Sigmoid colon (tissue), 7 donors: Measurements from ENCODE around the gene P2RX3. TPM values are rescaled to one million over a fixed set of nuclear protein-coding genes. Genes with fewer than 3 reads are reported as not detected.

ENCODE experiments used
- DNase-seq: peaks from one replicate; pipeline ENCODE4 v3.0.0-alpha.2; 2019
- H3K27ac ChIP-seq, 4 donors: fragments of 200-600 bp; sonication (generic); one replicate each; pipeline ENCODE4 v1.5.1; 2016 to 2019; ENCODE audit warnings: mild to moderate bottlenecking in 1 of 4
- H3K27me3 ChIP-seq, 3 donors: fragments of 200-600 bp; sonication (generic); one replicate each; pipeline ENCODE4 v1.5.1; 2019; ENCODE audit warnings: mild to moderate bottlenecking in 1 of 3
- H3K36me3 ChIP-seq, 4 donors: fragments of 200-600 bp; sonication (generic); one replicate each; pipeline ENCODE4 v1.5.1; 2016 to 2019
- H3K4me1 ChIP-seq, 4 donors: fragments of 200-600 bp; sonication (generic); one replicate each; pipeline ENCODE4 v1.5.1; 2017 to 2019
- H3K4me3 ChIP-seq, 4 donors: fragments of 200-600 bp; sonication (generic); one replicate each; pipeline ENCODE4 v1.5.1; 2017 to 2019; ENCODE audit warnings: mild to moderate bottlenecking in 2 of 4, moderate library complexity in 1 of 4
- H3K9me3 ChIP-seq, 4 donors: fragments of 200-600 bp in 3 of 4; sonication (generic) in 3 of 4; one replicate each; pipeline versions ENCODE4 v1.5.1 to v1.6.1; 2013 to 2019
- CTCF ChIP-seq, 4 experiments: fragments of 450-650 bp in 3 of 4; fragments of 200-600 bp in 1 of 4; IDR thresholded peaks; one replicate each; pipeline ENCODE4 v1.5.1; 2016 to 2019; ENCODE audit warnings: antibody characterized with exemption in 4 of 4, mild to moderate bottlenecking in 3 of 4, moderate library complexity in 2 of 4
- EP300 ChIP-seq, 4 donors: sonication (generic); formaldehyde crosslinking; IDR thresholded peaks; one replicate each; pipeline ENCODE4 v1.6.1; 2017; ENCODE audit warnings: antibody characterized with exemption in 4 of 4
- POLR2A ChIP-seq, 2 donors: fragments of 450-650 bp; IDR thresholded peaks; one replicate each; pipeline ENCODE4 v1.6.1; 2016; ENCODE audit warnings: antibody characterized with exemption in 2 of 2, mild to moderate bottlenecking in 2 of 2, moderate library complexity in 2 of 2
- POLR2AphosphoS5 ChIP-seq, 4 donors: sonication (generic); formaldehyde crosslinking; IDR thresholded peaks; one replicate each; pipeline ENCODE4 v1.6.1; 2017; ENCODE audit warnings: antibody characterized with exemption in 4 of 4
- WGBS, 2 donors: extraction: QIAGEN DNeasy Blood & Tissue Kit; methylation state at CpG; one replicate each; pipeline ENCODE4 v1.1.7; 2013; 5-methylcytosine and 5-hydroxymethylcytosine counted together
- intact Hi-C: fragments of 100-400 bp; cut with DNase I; formaldehyde crosslinking; loops from one replicate; pipeline ENCODE4 v1.15.1; 2023
- polyA plus RNA-seq, 3 donors: library from polyadenylated mRNA; stranded (reverse); fragments of 200-250 nt; gene quantifications; one replicate each; pipeline ENCODE4 v1.2.3, GENCODE V29; 2013
- total RNA-seq, 4 donors: library from RNA; depleted of rRNA; stranded (reverse); fragments of >200 nt; gene quantifications; one replicate each; pipeline ENCODE4 v1.1.0, GENCODE V29; 2016
- donor health status: healthy with polysubstance abuse.
- donor health status: Bipolar disorder and iron deficiency.
- donor health status: healthy.

P2RX3 gene
- total and polyA plus RNA-seq, 7 donors: 0.07 to 0.36 TPM; not detected in 5

DNA sequence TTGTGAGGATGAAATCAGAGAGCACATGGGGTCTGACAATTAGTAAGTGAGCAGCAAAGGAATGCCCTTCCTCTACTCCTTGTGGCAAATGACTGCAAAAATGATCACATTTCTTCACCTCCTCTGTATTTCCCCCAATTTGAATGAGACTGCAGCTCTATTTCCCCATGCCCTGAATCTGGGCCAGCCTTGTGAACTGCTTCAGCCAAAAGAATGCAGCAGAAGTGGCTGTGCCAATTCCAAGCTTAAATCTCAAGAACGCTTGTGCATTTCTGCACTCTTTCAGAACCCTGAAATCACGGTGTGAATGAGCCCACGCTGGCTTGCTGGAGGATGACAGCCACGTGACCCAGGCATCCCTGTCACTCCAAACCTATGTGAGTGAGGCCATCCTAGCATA, 78.9 kb downstream of the P2RX3 start:
- no peaks in the 10 kb centered on the region for H3K27me3 ChIP-seq
- intact Hi-C loops: no loop called here
- no peak overlapping the region for H3K27ac ChIP-seq
- peaks cover 11 to 82% (median 20%) of the 10 kb centered on the region in 4 donors for H3K36me3 ChIP-seq
- peak; percentile 70 for DNase-seq
- no peak overlapping the region for H3K4me3 ChIP-seq
- peaks cover 0 to 10% (median 3%) of the 10 kb centered on the region in 4 donors for H3K4me1 ChIP-seq
- no peaks in the 10 kb centered on the region for H3K9me3 ChIP-seq
- 82 to 86% methylated on average over 4 of the region's 4 CpGs for WGBS, 2 donors
- TF ChIP-seq CTCF (IDR thresholded peaks at IDR 0.05) (no peak), POLR2A (IDR thresholded peaks at IDR 0.05) (no peak), POLR2AphosphoS5 (IDR thresholded peaks at IDR 0.05) (no peak), EP300 (IDR thresholded peaks at IDR 0.05) (no peak)

GRCh38 chr11:57418131-57418530, 80.0 kb downstream of the P2RX3 start:
- intact Hi-C loops: no loop called here
- H3K36me3 ChIP-seq: peaks cover 11 to 77% (median 20%) of the 10 kb centered on the region in 4 donors
- H3K4me3 ChIP-seq: no peak overlapping the region
- no peaks in the 10 kb centered on the region for H3K27me3 ChIP-seq
- peaks cover 0 to 10% (median 3%) of the 10 kb centered on the region in 4 donors for H3K4me1 ChIP-seq
- no peaks in the 10 kb centered on the region for H3K9me3 ChIP-seq
- H3K27ac ChIP-seq: no peak overlapping the region
- no peak for DNase-seq
- TF ChIP-seq POLR2A (IDR thresholded peaks at IDR 0.05) (no peak), CTCF (IDR thresholded peaks at IDR 0.05) (no peak), POLR2AphosphoS5 (IDR thresholded peaks at IDR 0.05) (no peak), EP300 (IDR thresholded peaks at IDR 0.05) (no peak)

GRCh38 chr11:57419146-57419545, 81.0 kb downstream of the P2RX3 start:
- intact Hi-C loops: no loop called here
- H3K4me3 ChIP-seq: no peak overlapping the region
- 79 to 89% methylated on average over 3 of the region's 3 CpGs for WGBS, 2 donors
- TF ChIP-seq EP300 (IDR thresholded peaks at IDR 0.05): no peak
- no peak for TF ChIP-seq POLR2AphosphoS5 (IDR thresholded peaks at IDR 0.05)
- TF ChIP-seq CTCF (IDR thresholded peaks at IDR 0.05): no peak
- no peaks in the 10 kb centered on the region for H3K27me3 ChIP-seq
- H3K4me1 ChIP-seq: peaks cover 0 to 20% (median 8%) of the 10 kb centered on the region in 4 donors
- peaks cover 6 to 71% (median 17%) of the 10 kb centered on the region in 4 donors for H3K36me3 ChIP-seq
- H3K9me3 ChIP-seq: no peaks in the 10 kb centered on the region
- DNase-seq: no peak
- H3K27ac ChIP-seq: no peak overlapping the region

GRCh38 chr11:57421066-57421465, 82.9 kb downstream of the P2RX3 start:
- 94 to 97% methylated on average over 4 of the region's 4 CpGs for WGBS, 2 donors
- H3K9me3 ChIP-seq: no peaks in the 10 kb centered on the region
- intact Hi-C loops: no loop called here
- peaks cover 0 to 39% (median 26%) of the 10 kb centered on the region in 4 donors for H3K4me1 ChIP-seq
- H3K4me3 ChIP-seq: no peak overlapping the region
- no peaks in the 10 kb centered on the region for H3K27me3 ChIP-seq
- no peak for DNase-seq
- TF ChIP-seq CTCF (IDR thresholded peaks at IDR 0.05) (no peak), POLR2A (IDR thresholded peaks at IDR 0.05) (no peak), POLR2AphosphoS5 (IDR thresholded peaks at IDR 0.05) (no peak)
- H3K27ac ChIP-seq: no peak overlapping the region
- peaks cover 6 to 52% (median 7%) of the 10 kb centered on the region in 4 donors for H3K36me3 ChIP-seq

DNA sequence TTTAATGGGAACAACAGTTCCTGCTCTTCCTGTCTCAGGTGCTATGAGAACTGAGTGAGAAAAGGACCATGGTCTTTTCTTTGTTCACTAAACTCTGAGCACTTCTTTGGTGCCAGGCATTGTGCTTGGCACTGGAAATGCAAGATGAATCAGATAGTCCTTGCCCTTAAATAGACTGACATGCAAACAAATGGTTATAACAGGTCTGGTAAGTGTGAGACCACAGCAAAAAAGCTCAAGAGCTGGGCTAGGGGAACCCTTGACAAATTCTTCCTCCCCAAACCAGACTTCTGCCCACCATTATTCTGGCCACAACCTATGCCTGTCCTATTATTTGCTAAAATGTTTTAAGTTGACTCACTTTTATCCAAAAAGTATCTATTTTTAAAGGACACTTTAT, 83.7 kb downstream of the P2RX3 start:
- peaks cover 0 to 46% (median 33%) of the 10 kb centered on the region in 4 donors for H3K4me1 ChIP-seq
- TF ChIP-seq EP300 (IDR thresholded peaks at IDR 0.05): no peak
- no peak for TF ChIP-seq POLR2AphosphoS5 (IDR thresholded peaks at IDR 0.05)
- TF ChIP-seq POLR2A (IDR thresholded peaks at IDR 0.05): no peak
- TF ChIP-seq CTCF (IDR thresholded peaks at IDR 0.05): no peak
- intact Hi-C loops: no loop called here

More for the DNA sequence above, 83.7 kb downstream of the P2RX3 start:
- Histone ChIP-seq H3K4me3 (no peak overlapping the region), H3K27me3 (no peaks in the 10 kb centered on the region), H3K27ac (no peak overlapping the region), H3K36me3 (peaks cover 0 to 44% (median 4%) of the 10 kb centered on the region in 4 donors), H3K9me3 (no peaks in the 10 kb centered on the region)
- DNase-seq: no peak
